PC-3 (cell line): ENCODE measurements around the gene PRKCD. TPM values are rescaled to one million over a fixed set of nuclear protein-coding genes. Genes with fewer than 3 reads are reported as not detected.

Source experiments
- ATAC-seq: fragments of 200-7000 bp; cut with Tn5 transposase; 2 replicates; pipeline ENCODE4 v1.9.1; 2020; ENCODE audit warnings: mild to moderate bottlenecking, moderate library complexity
- BruUV-seq: library from RNA; stranded (reverse); fragments of 400-500 nt; replicated peaks from 2 replicates; lab custom pipeline; 2021; lab: Mats Ljungman, UMichigan
- CTCF ChIA-PET: fragments of 300-600 bp; sonication (Branson Sonifier 250); formaldehyde crosslinking; loops from one replicate; lab custom pipeline; 2022; ENCODE audit warnings: antibody characterized with exemption; lab: Charles Lee
- POLR2A ChIA-PET: fragments of 300-600 bp; sonication (Branson Sonifier 250); formaldehyde crosslinking; loops from one replicate; lab custom pipeline; 2022; ENCODE audit warnings: antibody characterized with exemption; ENCODE audit not compliant: unreplicated experiment; lab: Charles Lee
- DNase-seq: peaks from one replicate; pipeline ENCODE4 v3.0.0-alpha.2; 2015
- H2AFZ ChIP-seq: fragments of 300-600 bp; sonication (generic); 2 replicates; pipeline ENCODE4 v1.6.0; 2016; ENCODE audit warnings: antibody characterized with exemption, low read length
- H3F3A ChIP-seq: fragments of 300-600 bp; sonication (generic); one replicate; pipeline ENCODE4 v1.6.0; 2017; ENCODE audit warnings: antibody characterized with exemption, low read length, control low read depth, mild to moderate bottlenecking; ENCODE audit not compliant: unreplicated experiment
- H3K27ac ChIP-seq: fragments of 300-600 bp; sonication (generic); 2 replicates; pipeline ENCODE4 v1.5.1; 2016; ENCODE audit warnings: mild to moderate bottlenecking, low read length
- H3K27me3 ChIP-seq: fragments of 300-600 bp; sonication (generic); 2 replicates; pipeline ENCODE4 v1.6.1; 2016; ENCODE audit warnings: low read length, mixed read lengths
- H3K36me3 ChIP-seq: fragments of 300-600 bp; sonication (generic); 2 replicates; pipeline ENCODE4 v1.6.1; 2016; ENCODE audit warnings: low read depth, mixed run types, low read length, mixed read lengths
- H3K4me1 ChIP-seq: fragments of 300-600 bp; sonication (generic); 2 replicates; pipeline ENCODE4 v1.5.1; 2016; ENCODE audit warnings: low read length; ENCODE audit not compliant: insufficient read depth
- H3K4me2 ChIP-seq: fragments of 300-600 bp; sonication (generic); 2 replicates; pipeline ENCODE4 v1.6.0; 2016; ENCODE audit warnings: low read length
- H3K4me3 ChIP-seq: fragments of 300-600 bp; sonication (generic); 2 replicates; pipeline ENCODE4 v1.5.1; 2016; ENCODE audit warnings: mild to moderate bottlenecking, low read length, mixed read lengths
- H3K79me2 ChIP-seq: fragments of 300-600 bp; sonication (generic); 2 replicates; pipeline ENCODE4 v1.6.1; 2017; ENCODE audit warnings: low read length, mixed read lengths
- H3K9ac ChIP-seq: fragments of 300-600 bp; sonication (generic); 2 replicates; pipeline ENCODE4 v1.6.0; 2016; ENCODE audit warnings: mild to moderate bottlenecking, low read length
- H3K9me2 ChIP-seq: fragments of 300-600 bp; sonication (generic); replicated peaks from 2 replicates; pipeline ENCODE4 v1.6.1; 2016; ENCODE audit warnings: mixed run types, low read length, mixed read lengths
- H3K9me3 ChIP-seq: fragments of 300-600 bp; sonication (generic); 2 replicates; pipeline ENCODE4 v1.6.1; 2016; ENCODE audit warnings: low read length, mixed read lengths
- H4K20me1 ChIP-seq: fragments of 300-600 bp; sonication (generic); 2 replicates; pipeline ENCODE4 v1.6.1; 2016; ENCODE audit warnings: low read length, mixed read lengths
- EZH2 ChIP-seq: fragments of 300-600 bp; sonication (generic); IDR thresholded peaks from one replicate; pipeline ENCODE4 v1.6.1; 2017; ENCODE audit warnings: antibody characterized with exemption, mild to moderate bottlenecking, low read length; ENCODE audit not compliant: unreplicated experiment
- EZH2phosphoT487 ChIP-seq: fragments of 300-600 bp; sonication (generic); IDR thresholded peaks from 2 replicates; pipeline ENCODE4 v1.6.1; 2018; ENCODE audit warnings: mild to moderate bottlenecking, antibody characterized with exemption, low read length, borderline replicate concordance
- intact Hi-C: fragments of 100-400 bp; cut with micrococcal nuclease; formaldehyde crosslinking; loops from 2 replicates; pipeline ENCODE4 v1.9.0; 2023
- total RNA-seq: library from RNA; depleted of rRNA; stranded (reverse); fragments of >200 nt; gene quantifications from 2 replicates; pipeline ENCODE4 v1.2.3, GENCODE V29; 2014
- TF ChIP-seq, protein P1 (sequence below): fragments of 300-600 bp; sonication (generic); conservative IDR thresholded peaks from 2 replicates; pipeline ENCODE4 v1.5.1; 2017; ENCODE audit warnings: antibody characterized with exemption, low read depth, mild to moderate bottlenecking, low read length

Gene PRKCD
- total RNA-seq, 1 experiment from 2014 or later, result 7.8 TPM

DNA sequence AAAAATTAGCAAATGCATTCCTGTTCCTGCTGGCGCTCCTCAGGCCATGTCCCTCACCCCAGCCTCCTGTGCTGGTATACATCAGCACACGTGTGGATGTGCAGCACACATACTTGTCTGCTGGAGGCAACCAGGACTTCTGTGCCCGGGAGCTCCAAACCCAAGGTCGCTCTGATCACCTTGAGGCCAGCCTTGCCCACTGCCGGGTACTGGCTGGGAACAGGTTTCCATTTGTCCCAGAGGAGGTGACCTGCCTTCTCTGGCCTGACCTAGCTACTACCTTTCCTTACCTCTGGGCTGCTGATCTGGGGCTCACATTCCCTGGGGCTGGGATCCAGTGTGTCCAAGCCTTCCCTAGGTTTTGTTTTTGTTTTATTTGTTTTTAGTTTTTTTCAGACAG, 12.1 kb downstream of the PRKCD start:
- DNase-seq, result no peak
- Histone ChIP-seq H3K9me3 (no peaks in the 10 kb centered on the region), H2AFZ (no peak overlapping the region), H3K4me3 (no peak overlapping the region), H3K9me2 (no peaks in the 10 kb centered on the region), H3K4me1 (no peaks in the 10 kb centered on the region), H4K20me1 (peaks cover 11% of the 10 kb centered on the region; the same call in 1 of the 2 replicates), H3K4me2 (no peak overlapping the region), H3K79me2 (peaks cover 30% of the 10 kb centered on the region), H3K9ac (no peak overlapping the region), H3F3A (no peaks in the 10 kb centered on the region), H3K27me3 (no peaks in the 10 kb centered on the region), H3K27ac (no peak overlapping the region), H3K36me3 (no peaks in the 10 kb centered on the region; the same call in 1 of the 2 replicates)
- CTCF ChIA-PET, result no interaction called here
- ATAC-seq, result no peak
- POLR2A ChIA-PET, result no interaction called here
- TF ChIP-seq EZH2, result no peak
- TF ChIP-seq EZH2phosphoT487, result no peak
- TF ChIP-seq, protein P1, sequence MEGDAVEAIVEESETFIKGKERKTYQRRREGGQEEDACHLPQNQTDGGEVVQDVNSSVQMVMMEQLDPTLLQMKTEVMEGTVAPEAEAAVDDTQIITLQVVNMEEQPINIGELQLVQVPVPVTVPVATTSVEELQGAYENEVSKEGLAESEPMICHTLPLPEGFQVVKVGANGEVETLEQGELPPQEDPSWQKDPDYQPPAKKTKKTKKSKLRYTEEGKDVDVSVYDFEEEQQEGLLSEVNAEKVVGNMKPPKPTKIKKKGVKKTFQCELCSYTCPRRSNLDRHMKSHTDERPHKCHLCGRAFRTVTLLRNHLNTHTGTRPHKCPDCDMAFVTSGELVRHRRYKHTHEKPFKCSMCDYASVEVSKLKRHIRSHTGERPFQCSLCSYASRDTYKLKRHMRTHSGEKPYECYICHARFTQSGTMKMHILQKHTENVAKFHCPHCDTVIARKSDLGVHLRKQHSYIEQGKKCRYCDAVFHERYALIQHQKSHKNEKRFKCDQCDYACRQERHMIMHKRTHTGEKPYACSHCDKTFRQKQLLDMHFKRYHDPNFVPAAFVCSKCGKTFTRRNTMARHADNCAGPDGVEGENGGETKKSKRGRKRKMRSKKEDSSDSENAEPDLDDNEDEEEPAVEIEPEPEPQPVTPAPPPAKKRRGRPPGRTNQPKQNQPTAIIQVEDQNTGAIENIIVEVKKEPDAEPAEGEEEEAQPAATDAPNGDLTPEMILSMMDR, result no peak
- intact Hi-C loops, result no loop called here
- no TSS peak for BruUV-seq

DNA sequence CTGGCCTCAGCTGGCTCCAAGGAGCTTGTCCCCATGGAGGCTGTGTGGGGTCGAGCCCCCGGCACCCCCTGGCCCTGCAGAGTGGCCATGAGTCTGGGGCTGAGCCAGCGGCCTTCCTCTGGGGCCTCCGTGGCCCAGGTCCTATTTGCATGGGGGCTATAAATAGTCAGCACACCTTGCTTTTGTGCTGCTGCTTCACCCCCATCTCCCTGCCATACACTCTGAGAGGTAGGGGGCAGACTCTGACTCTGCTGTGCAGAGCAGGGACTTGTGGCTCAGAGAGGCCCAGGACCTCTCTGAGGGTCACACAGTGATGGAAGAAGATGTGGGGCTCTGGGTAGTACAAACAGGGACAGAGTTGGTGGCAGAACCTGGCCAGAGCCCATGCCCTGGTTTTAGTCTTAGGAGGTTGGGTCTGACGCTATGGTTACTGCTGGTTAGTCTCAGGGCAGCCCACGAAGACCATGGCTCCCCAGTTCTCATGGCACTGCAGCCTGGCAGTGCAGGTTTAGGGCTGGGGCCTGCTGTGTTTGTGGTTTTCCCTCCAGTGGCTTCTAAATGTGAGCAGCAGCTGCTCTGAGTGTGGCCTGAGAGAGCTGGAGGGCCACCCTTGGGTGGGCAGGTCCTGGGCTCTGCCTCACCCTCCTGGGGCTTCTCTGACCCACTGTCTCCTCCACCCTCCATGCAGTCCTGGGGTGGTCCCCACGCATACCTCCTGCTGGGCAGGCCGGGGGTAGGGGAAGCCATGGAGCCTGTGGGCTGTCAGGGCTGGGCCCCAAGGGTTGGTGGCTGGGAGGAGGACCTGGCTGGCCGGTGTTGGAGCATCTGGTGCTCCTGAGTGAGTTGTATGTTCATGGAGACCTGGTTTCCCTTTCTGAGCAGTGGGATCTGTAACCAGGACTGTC, 13.6 kb downstream of the PRKCD start:
- peaks cover 11% of the 10 kb centered on the region; the same call in 1 of the 2 replicates for H4K20me1 ChIP-seq
- H3K4me1 ChIP-seq, result no peaks in the 10 kb centered on the region
- DNase-seq (no peak), ATAC-seq (no peak)
- ChIA-PET CTCF (no interaction called here), POLR2A (no interaction called here)
- no peak overlapping the region for H3K27ac ChIP-seq
- intact Hi-C loops, result no loop called here
- no peak overlapping the region for H2AFZ ChIP-seq
- peaks cover 10% of the 10 kb centered on the region; the same call in 1 of the 2 replicates for H3K36me3 ChIP-seq
- BruUV-seq, result no TSS peak
- H3K9me2 ChIP-seq, result no peaks in the 10 kb centered on the region
- H3K9me3 ChIP-seq, result no peaks in the 10 kb centered on the region
- no peaks in the 10 kb centered on the region for H3F3A ChIP-seq
- no peaks in the 10 kb centered on the region for H3K27me3 ChIP-seq
- TF ChIP-seq, protein P1, result no peak
- TF ChIP-seq EZH2 (no peak), EZH2phosphoT487 (no peak)
- peaks cover 23% of the 10 kb centered on the region; the same call in 1 of the 2 replicates for H3K79me2 ChIP-seq
- H3K4me3 ChIP-seq, result no peak overlapping the region
- H3K4me2 ChIP-seq, result no peak overlapping the region
- no peak overlapping the region for H3K9ac ChIP-seq
